Breast epithelium (tissue), 3 donors: ENCODE results near the gene LRRC3B.

Experiments used
- POLR2AphosphoS5 ChIP-seq, 3 donors: sonication (generic); formaldehyde crosslinking; IDR thresholded peaks; one replicate each; pipeline ENCODE4 v1.6.1; 2017; ENCODE audit warnings: antibody characterized with exemption in 3 of 3
- TF ChIP-seq, protein P1 (sequence below), 3 donors: fragments of 450-650 bp; IDR thresholded peaks; one replicate each; pipeline ENCODE4 v1.5.1; 2016 to 2017; ENCODE audit warnings: antibody characterized with exemption in 3 of 3, mild to moderate bottlenecking in 3 of 3, moderate library complexity in 3 of 3

- TF ChIP-seq POLR2AphosphoS5 (IDR thresholded peaks at IDR 0.05) = no peak
- TF ChIP-seq, protein P1, sequence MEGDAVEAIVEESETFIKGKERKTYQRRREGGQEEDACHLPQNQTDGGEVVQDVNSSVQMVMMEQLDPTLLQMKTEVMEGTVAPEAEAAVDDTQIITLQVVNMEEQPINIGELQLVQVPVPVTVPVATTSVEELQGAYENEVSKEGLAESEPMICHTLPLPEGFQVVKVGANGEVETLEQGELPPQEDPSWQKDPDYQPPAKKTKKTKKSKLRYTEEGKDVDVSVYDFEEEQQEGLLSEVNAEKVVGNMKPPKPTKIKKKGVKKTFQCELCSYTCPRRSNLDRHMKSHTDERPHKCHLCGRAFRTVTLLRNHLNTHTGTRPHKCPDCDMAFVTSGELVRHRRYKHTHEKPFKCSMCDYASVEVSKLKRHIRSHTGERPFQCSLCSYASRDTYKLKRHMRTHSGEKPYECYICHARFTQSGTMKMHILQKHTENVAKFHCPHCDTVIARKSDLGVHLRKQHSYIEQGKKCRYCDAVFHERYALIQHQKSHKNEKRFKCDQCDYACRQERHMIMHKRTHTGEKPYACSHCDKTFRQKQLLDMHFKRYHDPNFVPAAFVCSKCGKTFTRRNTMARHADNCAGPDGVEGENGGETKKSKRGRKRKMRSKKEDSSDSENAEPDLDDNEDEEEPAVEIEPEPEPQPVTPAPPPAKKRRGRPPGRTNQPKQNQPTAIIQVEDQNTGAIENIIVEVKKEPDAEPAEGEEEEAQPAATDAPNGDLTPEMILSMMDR (IDR thresholded peaks at IDR 0.05) = no peak
Observed at GRCh38 chr3:26753095-26753494, 130.5 kb downstream of the LRRC3B start.
